Stimulated activated CD4-positive, alpha-beta T cell treated with anti-CD3 and anti-CD28 coated beads, TNF-alpha, amount 100 ng/mL, for 24 hours (primary cell): ENCODE results near the gene ZDHHC7.
A peak's percentile ranks its signal among the peaks of the same experiment; 100 is the strongest.

Experiments used
- DNase-seq, 3 experiments: peaks; one replicate each; pipeline ENCODE4 v3.0.0-alpha.2; 2020; ENCODE audit warnings: low read depth in 3 of 3

Gene ZDHHC7

GRCh38 chr16:84995663-84996062 is 15.7 kb downstream of the ZDHHC7 start:
- DNase-seq: peak in 1 of 3 experiments; percentile 14

- no peak for DNase-seq
Observed at GRCh38 chr16:84993926-84994325, 17.4 kb downstream of the ZDHHC7 start.

- no peak for DNase-seq
Observed at GRCh38 chr16:84992717-84993075, 18.6 kb downstream of the ZDHHC7 start.

GRCh38 chr16:84990782-84991181 is 20.6 kb downstream of the ZDHHC7 start:
- no peak for DNase-seq

- DNase-seq: no peak
Observed at GRCh38 chr16:84989749-84990620, 21.4 kb downstream of the ZDHHC7 start.

- DNase-seq: no peak
Observed at GRCh38 chr16:84988328-84989080, 22.8 kb downstream of the ZDHHC7 start.

GRCh38 chr16:84986879-84987278 is 24.5 kb downstream of the ZDHHC7 start:
- no peak for DNase-seq

- DNase-seq: peak in 1 of 3 experiments; percentile 48
Observed at GRCh38 chr16:84986102-84986501, 25.2 kb downstream of the ZDHHC7 start.

- DNase-seq: no peak
Observed at GRCh38 chr16:84985079-84986065, 26.0 kb downstream of the ZDHHC7 start.

GRCh38 chr16:84982434-84982833 is 28.9 kb downstream of the ZDHHC7 start:
- no peak for DNase-seq

- DNase-seq: no peak
Observed at GRCh38 chr16:84979516-84979915, 31.8 kb downstream of the ZDHHC7 start.

- DNase-seq: no peak
Observed at GRCh38 chr16:84976644-84977400, 34.5 kb downstream of the ZDHHC7 start.

GRCh38 chr16:84975522-84975921 is 35.8 kb downstream of the ZDHHC7 start:
- DNase-seq: no peak

GRCh38 chr16:84975066-84975465 is 36.3 kb downstream of the ZDHHC7 start:
- DNase-seq: no peak

- DNase-seq: no peak
Observed at GRCh38 chr16:84973776-84974523, 37.4 kb downstream of the ZDHHC7 start.

- no peak for DNase-seq
Observed at GRCh38 chr16:84973236-84973635, 38.1 kb downstream of the ZDHHC7 start.

GRCh38 chr16:84970447-84971127 is 40.7 kb downstream of the ZDHHC7 start:
- peak; percentile 57 to 75 (median 60) for DNase-seq

GRCh38 chr16:84967828-84968227 is 43.5 kb downstream of the ZDHHC7 start:
- no peak for DNase-seq
